Stimulated activated CD4-positive, alpha-beta T cell treated with anti-CD3 and anti-CD28 coated beads, Interleukin-1b, Interleukin-23, amount 100 ng/mL, for 24 hours (primary cell): ENCODE measurements around the gene FAM193B.
"Not testable (repeated sequence)": the region's sequence is repeated elsewhere in the genome, so short reads cannot be mapped to it uniquely, and the experiment has no call there.

Experiments used
- DNase-seq, 4 experiments: peaks; one replicate each; pipeline ENCODE4 v3.0.0-alpha.2; 2020; ENCODE audit warnings: low read depth in 4 of 4, low spot score in 1 of 4

The FAM193B gene

DNA sequence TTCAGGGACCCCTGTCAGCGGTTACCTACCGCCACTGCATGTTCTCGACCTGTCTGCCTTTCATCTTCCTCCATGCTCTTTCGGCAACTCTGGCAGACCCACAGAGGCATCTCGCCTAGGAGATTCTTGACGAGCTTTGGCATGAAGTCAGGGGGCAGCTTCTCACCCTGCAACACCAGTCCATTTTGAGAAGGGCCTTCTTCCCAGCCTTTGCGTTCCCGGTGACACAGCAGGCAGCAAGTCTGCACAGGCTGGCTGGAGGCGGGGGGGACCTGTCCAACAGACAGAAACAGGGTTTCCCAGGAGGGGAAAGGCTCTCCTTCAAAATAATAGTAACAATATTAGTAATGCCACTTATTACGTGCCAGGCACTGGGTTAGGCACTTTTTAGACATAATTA lies 15.5 kb downstream of the FAM193B start:
- DNase-seq: no peak

- DNase-seq: no peak
Observed at GRCh38 chr5:177537389-177538361, 16.7 kb downstream of the FAM193B start.

DNA sequence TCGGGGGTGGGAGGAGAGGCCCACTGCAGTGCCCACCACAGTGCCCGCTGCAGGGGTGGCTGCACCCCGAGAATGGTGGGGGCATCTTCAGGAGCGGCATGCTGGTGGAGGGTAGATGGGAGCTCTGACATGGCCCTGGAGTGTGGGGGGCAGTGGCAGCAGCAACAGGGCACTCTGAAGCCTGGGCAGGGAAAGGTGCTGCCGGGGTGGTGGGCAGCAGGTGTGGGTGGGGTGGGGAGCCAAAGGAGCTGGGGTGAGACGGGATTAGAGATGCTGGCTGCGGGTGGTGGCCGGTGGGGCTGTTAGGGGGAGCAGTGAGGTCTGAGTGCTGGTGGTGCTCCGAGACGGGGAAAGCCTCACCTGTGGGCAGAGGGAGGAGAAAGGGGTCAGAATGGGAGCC lies 18.0 kb downstream of the FAM193B start:
- DNase-seq: no peak

GRCh38 chr5:177535125-177535524 lies 19.2 kb downstream of the FAM193B start:
- no peak for DNase-seq

DNA sequence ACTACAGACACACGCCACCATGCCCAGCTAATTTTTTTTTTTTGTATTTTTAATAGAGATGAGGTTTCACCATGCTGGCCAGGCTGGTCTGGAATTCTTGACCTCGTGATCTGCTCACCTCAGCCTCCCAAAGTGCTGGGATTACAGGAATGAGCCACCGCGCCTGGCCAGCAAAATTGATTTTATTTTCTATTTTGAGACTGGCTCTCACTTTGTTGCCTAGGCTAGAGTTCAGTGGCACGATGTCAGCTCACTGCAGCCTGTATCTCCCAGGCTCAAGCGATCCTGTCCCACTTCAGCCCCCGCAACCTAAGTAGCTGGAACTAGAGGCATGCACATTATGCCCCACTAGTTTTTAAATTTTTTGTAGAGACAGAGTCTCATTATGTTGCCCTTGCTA lies 19.9 kb downstream of the FAM193B start:
- DNase-seq: not testable (repeated sequence)

- DNase-seq: no peak
Observed at GRCh38 chr5:177531209-177531940, 23.0 kb downstream of the FAM193B start.

DNA sequence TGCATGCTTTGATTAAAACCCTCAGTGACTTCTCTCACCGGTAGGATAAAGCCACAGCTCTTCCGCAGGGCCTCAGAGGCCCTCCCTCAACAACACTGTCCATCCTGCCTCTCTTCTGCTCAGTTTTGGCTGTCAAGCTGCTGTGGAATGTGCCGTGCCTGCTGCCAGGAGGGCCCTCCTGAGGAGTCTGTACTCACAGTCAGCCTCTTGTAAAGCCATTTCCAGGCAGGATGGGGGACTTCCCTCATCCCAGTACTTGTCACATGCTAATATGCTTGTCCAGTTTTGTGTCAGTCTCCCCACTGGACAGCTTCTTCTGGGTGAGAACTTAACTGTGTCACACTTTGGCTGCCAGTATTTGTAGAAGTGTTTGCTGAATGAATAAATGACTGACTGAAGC lies 23.7 kb downstream of the FAM193B start:
- no peak for DNase-seq

DNA sequence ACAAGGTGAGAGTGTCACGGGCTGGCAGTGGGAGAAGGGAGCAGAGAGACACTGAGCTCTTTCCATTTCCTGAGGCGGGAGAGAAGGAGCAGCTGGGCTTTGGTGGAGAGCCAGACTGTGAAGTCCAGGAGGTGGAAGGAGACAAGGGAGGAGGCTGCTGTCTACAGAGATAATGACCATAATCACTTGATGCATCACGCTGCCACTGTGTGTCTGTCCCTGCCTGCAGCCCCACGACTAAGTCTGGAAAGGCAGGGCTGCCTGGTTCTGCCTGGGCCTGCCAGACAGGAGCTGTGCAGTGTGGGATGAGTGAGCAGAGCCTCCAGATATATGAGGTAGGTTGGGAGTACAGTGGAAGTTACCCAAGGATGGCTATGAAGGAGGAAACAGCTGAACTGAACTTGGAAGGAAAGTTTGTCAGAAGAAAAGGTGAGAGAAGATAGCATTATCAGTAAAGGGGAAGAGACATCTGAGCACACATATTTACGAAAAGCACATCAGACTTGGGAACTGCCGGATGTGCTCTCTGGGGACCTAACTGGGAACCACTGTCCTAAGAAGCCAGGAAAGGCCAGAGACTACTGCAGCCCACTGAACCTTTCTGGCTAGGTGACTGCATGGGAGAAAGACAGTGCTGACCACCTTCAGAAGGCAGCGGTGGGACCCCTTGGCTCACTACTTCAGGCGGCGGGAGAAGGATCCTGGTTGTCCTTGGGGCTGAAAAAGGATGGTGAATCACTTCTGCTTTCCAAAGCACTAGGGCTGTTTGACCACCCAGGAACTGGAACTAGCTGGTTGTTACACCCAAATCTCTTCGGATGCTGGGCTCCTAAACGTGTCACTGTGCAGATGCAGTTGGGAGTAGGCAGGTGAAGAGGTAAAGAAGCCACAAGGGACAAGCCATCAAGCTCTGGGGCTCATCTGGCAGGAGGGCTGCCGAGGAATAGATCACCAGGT lies 24.8 kb downstream of the FAM193B start:
- DNase-seq: no peak

- DNase-seq: no peak
Observed at GRCh38 chr5:177528631-177529030, 25.7 kb downstream of the FAM193B start.

DNA sequence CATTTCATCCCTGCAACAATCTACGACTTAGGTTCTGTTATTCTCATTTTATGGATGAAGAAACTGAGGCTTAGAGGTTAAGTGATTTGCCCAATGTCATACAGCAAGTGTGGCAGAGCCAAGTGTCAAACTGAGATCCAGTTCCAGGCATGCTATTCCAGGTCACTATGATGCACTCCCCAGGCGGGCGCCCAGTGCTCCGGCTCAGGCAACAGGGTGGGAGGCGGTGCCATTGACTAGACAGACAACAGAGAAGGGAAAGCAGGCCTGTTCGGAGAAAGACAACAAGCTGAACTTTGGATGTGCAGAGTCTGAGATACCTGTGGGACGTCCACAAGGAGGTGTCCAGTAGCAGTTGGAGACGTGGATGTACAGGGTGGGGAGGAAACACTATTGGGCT lies 26.8 kb downstream of the FAM193B start:
- no peak for DNase-seq

DNA sequence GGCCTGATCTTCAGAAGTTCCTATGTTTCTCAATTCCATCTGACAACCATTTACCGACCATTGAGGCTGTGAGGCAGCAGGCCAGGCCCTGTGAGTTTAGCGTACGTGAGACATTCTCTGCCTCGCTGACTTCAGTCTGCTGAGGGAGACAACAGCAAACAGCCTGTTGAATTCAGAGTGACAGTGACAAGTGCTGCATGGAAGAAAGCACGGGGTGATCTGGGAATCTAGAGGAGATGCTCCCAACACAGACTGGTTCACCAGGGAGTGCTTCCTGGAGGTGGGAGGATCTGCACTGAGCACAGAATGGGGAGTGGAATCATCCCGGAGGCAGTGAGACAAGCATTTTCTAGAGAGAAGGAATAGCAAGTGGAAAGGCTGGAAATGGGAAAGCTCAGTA lies 27.6 kb downstream of the FAM193B start:
- DNase-seq: no peak

DNA sequence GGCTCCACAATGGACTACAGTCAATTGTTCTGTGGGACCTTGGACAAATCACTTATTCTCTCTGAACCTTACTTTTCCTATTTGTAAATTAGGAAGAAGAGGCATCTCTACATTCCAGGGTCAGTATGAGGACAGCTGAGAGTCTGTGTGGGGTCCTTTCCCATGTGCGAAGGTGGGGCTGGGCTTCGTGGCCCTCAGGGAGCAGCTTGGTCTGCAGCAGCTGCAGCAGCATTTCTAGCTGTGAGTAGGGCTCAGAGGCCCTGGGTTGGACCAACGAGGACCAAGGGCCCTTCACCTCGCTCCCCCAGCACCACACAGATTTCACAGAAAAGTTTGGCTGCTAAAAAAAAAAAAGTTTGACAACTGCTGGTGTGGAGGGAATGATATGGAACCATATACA lies 28.2 kb downstream of the FAM193B start:
- no peak for DNase-seq

- no peak for DNase-seq
Observed at GRCh38 chr5:177524941-177525655, 29.3 kb downstream of the FAM193B start.

GRCh38 chr5:177524539-177524900 lies 29.8 kb downstream of the FAM193B start:
- DNase-seq: no peak

DNA sequence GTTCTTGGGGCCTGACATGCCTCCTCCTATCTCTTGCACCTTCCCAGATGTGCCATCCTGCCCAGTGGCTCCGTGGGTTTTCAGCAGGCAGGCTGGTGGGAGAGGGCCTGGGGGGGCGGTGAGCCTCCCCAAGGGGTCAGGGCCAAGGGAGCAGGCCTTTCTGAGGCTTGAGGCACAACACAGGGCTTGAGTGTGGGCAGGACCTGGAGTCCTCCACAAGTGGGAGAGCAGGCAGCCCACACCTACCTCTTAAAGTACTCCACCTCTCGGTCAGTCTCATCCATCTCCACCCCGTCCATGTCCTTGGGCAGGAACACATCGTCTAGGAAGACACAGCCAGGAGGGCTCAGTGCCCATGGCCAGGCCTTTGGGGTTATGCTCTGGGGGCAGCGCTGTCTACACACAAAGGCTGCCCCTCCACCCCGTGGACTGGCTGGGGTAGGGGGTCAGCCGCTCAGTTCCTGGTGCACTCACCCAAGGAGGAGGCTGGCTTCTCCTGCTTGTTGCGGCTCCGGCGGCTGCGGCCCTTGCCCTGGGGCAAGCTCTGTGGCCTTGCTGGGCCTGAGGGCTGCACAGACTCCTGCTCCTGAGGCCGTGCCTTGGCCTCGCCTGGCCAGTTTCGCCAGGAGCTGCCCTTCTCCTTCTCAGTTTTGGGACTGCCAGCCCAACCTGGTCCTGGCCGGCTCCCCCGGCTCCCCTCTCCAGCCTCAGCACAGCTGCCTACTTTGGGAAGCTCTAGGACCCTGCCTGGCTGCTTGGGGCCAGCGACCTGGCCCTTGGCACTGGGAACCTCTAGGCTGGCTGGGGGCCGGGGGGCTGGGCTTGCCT lies 30.4 kb downstream of the FAM193B start:
- DNase-seq: no peak

DNA sequence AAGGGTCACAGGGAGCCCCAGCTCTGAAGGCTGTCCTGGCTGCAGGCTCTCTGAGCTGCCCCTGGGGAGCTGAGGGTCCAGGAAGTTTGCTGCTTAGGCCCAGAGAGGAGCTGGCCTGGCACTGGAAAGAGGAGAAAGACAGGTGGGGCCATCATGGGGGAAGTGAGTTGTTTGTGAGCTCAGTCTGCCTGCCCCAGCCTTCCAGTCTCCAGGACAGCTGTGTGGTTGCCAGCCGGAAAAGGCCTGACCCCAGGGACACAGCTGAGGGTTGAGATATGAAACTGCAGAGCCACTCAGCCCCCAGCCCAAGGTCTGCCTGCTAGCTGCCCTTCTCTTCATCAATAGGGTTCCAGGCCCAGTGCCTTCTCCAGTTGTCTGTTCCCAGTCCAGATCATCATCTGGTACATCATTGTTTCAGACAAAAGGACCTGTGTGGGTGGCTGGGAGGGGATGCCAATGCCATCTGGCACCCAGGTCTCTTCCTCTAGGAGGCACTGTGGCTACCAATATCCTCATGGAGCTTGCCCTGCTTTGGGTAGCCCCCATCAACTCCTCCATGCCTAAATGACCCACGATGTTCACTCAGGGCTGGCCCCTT lies 33.3 kb downstream of the FAM193B start:
- DNase-seq: no peak

GRCh38 chr5:177520271-177520670 lies 34.1 kb downstream of the FAM193B start:
- no peak for DNase-seq

DNA sequence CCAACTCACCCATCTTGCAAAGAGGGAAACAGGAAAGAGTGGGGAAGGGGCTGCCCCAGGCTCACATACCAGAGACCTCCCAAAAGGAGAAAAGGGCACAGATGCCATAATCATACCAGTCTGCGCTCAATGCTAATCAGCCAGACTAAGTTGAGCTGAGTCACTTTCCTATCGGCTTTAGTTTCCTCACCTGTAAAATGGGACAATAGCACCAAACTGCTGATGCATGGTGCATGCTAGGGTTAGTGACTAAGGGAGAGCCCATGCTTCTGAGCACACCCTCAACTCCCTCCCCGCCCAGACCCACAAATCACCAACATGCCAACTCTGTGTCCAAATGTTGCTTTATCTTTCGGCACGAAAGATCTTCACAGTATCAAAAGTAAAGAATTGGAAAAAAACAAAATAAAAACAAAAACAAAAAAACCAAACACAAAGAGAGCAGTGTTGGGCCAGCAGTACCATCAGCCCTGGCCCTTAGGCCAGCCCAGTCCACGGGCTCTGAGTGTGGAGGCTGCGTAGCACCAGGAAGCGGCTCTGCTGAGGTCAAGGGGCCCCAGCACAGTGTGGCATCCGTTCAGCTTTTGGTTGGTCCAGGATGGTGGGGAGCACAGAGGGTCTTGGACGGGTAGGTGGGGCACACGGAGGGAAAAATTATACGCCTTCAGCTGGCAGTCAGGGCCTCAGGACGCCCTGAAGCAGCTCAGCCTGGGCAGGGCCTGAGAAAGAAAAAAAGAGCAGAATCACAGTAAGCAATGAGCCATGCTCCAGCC lies 34.7 kb downstream of the FAM193B start:
- DNase-seq: no peak
